K562 (cell line): Measurements from ENCODE around the gene FAM83E. TPM values are rescaled to one million over a fixed set of nuclear protein-coding genes. Genes with fewer than 3 reads are reported as not detected.

Source experiments
- ATAC-seq: fragments of 200-7000 bp; cut with Tn5 transposase; 3 replicates; pipeline ENCODE4 v1.9.1; 2020; ENCODE audit warnings: moderate library complexity
- BruUV-seq: library from RNA; stranded (reverse); fragments of 400-500 nt; replicated peaks from 2 replicates; lab custom pipeline; 2021; lab: Mats Ljungman, UMichigan
- CTCF ChIA-PET: fragments of 300-600 bp; formaldehyde crosslinking; extraction: SDS; loops from one replicate; lab custom pipeline; 2021; ENCODE audit warnings: low intra/inter-chr PET ratio; lab: Yijun Ruan, JAX
- POLR2A ChIA-PET: fragments of 300-600, 350-650 bp; sonication (Branson Sonifier 250); formaldehyde crosslinking; extraction: SDS; loops from one replicate; lab custom pipeline; 2021; ENCODE audit warnings: antibody characterized with exemption, inconsistent platforms; lab: Yijun Ruan, JAX
- DNase-seq, 4 experiments: peaks; one replicate each; pipeline versions ENCODE4 v3.0.0 to v3.0.0-alpha.2; 2011 to 2018; ENCODE audit warnings: low spot score in 3 of 4, mixed read lengths in 3 of 4; ENCODE audit errors: extremely low read depth in 1 of 4
- FAIRE-seq: peaks from 2 replicates; lab custom pipeline; 2011; peaks lifted over from hg19 to GRCh38; lab: Jason Lieb, UNC
- H2AFZ ChIP-seq: 2 replicates; pipeline ENCODE4 v1.6.0; 2011; ENCODE audit warnings: low read depth, low read length, control low read depth, inconsistent platforms
- H3K27ac ChIP-seq: fragments of 200-600 bp; 3 replicates; pipeline ENCODE4 v1.8.0; 2011; ENCODE audit warnings: low read depth, mild to moderate bottlenecking, control low read depth, inconsistent platforms, low read length, moderate library complexity, mixed read lengths; ENCODE audit errors: extremely low read depth
- H3K27me3 ChIP-seq, 2 experiments: fragments of 300-600 bp in 1 of 2; 2 replicates in 1 of 2; 3 replicates in 1 of 2; pipeline versions ENCODE4 v1.6.0 to v1.8.0; 2011; ENCODE audit warnings: inconsistent platforms in 2 of 2, low read length in 2 of 2, mild to moderate bottlenecking in 1 of 2, mixed read lengths in 1 of 2, moderate library complexity in 1 of 2; ENCODE audit not compliant: control insufficient read depth in 2 of 2, insufficient read depth in 2 of 2
- H3K36me3 ChIP-seq: fragments of 300-600 bp; 3 replicates; pipeline ENCODE4 v1.8.0; 2011; ENCODE audit warnings: mild to moderate bottlenecking, low read length, inconsistent platforms; ENCODE audit not compliant: control insufficient read depth, insufficient read depth
- H3K4me1 ChIP-seq, 2 experiments: fragments of 200-600 bp in 1 of 2; replicated peaks in 1 of 2; 2 replicates in 1 of 2; 3 replicates in 1 of 2; pipeline versions ENCODE4 v1.5.1 to v1.8.0; 2011; ENCODE audit warnings: inconsistent platforms in 2 of 2, low read length in 2 of 2, mild to moderate bottlenecking in 1 of 2, mixed read lengths in 1 of 2, moderate library complexity in 1 of 2; ENCODE audit not compliant: control insufficient read depth in 2 of 2, insufficient read depth in 2 of 2
- H3K4me2 ChIP-seq: 2 replicates; pipeline ENCODE4 v1.6.1; 2011; ENCODE audit warnings: low read length, control low read depth, inconsistent platforms, mixed read lengths; ENCODE audit not compliant: insufficient read depth
- H3K4me3 ChIP-seq: fragments of 200-600 bp; sonication (generic), shearing (Covaris generic); 2 replicates; pipeline ENCODE4 v1.5.1; 2016; ENCODE audit warnings: control low read depth, inconsistent platforms
- H3K79me2 ChIP-seq: fragments of 200-600 bp; 3 replicates; pipeline ENCODE4 v1.8.0; 2011; ENCODE audit warnings: low read length, inconsistent platforms; ENCODE audit not compliant: control insufficient read depth, insufficient read depth
- H3K9ac ChIP-seq, 2 experiments: 2 replicates each; pipeline versions ENCODE4 v1.6.0 to v1.6.1; 2011; ENCODE audit warnings: low read depth in 2 of 2, low read length in 2 of 2, control low read depth in 1 of 2, inconsistent platforms in 1 of 2, mild to moderate bottlenecking in 1 of 2, mixed read lengths in 1 of 2; ENCODE audit not compliant: insufficient read depth in 1 of 2
- H3K9me1 ChIP-seq: one replicate; pipeline ENCODE4 v1.6.0; 2011; ENCODE audit warnings: inconsistent platforms, mild to moderate bottlenecking, low read length, moderate library complexity; ENCODE audit not compliant: control insufficient read depth, insufficient read depth
- H3K9me3 ChIP-seq: replicated peaks from 2 replicates; pipeline ENCODE4 v1.5.1; 2011; ENCODE audit warnings: low read depth, low read length, inconsistent platforms; ENCODE audit not compliant: control insufficient read depth, insufficient read depth
- H4K20me1 ChIP-seq: replicated peaks from 2 replicates; pipeline ENCODE4 v1.6.1; 2011; ENCODE audit warnings: low read length, inconsistent platforms, mixed read lengths; ENCODE audit not compliant: control insufficient read depth, insufficient read depth
- ATF1 ChIP-seq, 2 experiments: fragments of 450-650 bp in 1 of 2; IDR thresholded peaks; 2 replicates each; pipeline ENCODE4 v1.6.1; 2016; ENCODE audit warnings: missing compliant biosample characterization in 1 of 2, missing genetic modification characterization in 1 of 2
- BHLHE40 ChIP-seq: IDR thresholded peaks from 2 replicates; pipeline ENCODE4 v1.6.1; 2011; ENCODE audit warnings: low read length, improper control_type of control experiment
- BRCA1 ChIP-seq, 2 experiments: fragments of 450-650 bp in 1 of 2; sonication (generic) in 1 of 2; formaldehyde crosslinking in 1 of 2; IDR thresholded peaks; 2 replicates each; pipeline versions ENCODE4 v1.5.0 to v1.6.1; 2017 to 2020; ENCODE audit warnings: mild to moderate bottlenecking in 1 of 2, missing genetic modification reagents in 1 of 2
- CEBPG ChIP-seq, 3 experiments: fragments of 200-800 bp in 1 of 3; sonication (Bioruptor generic) in 1 of 3; sonication (generic) in 1 of 3; formaldehyde crosslinking in 1 of 3; IDR thresholded peaks in 2 of 3; conservative IDR thresholded peaks in 1 of 3; 2 replicates each; pipeline versions ENCODE4 v1.6.1 to v1.8.0; 2016 to 2022; ENCODE audit warnings: missing compliant biosample characterization in 2 of 3, missing genetic modification characterization in 2 of 3, mild to moderate bottlenecking in 1 of 3, missing genetic modification reagents in 1 of 3
- ESRRB ChIP-seq: fragments of 250-450 bp; sonication (Bioruptor Pico); IDR thresholded peaks from 2 replicates; pipeline ENCODE4 v1.5.0; 2020; ENCODE audit warnings: mild to moderate bottlenecking, moderate library complexity, borderline replicate concordance
- FUS ChIP-seq: fragments of 200-400 bp; formaldehyde crosslinking; optimal IDR thresholded peaks from 2 replicates; pipeline ENCODE3; 2017; ENCODE audit warnings: low read depth, low read length
- HDAC3 ChIP-seq: fragments of 450-650 bp; IDR thresholded peaks from 2 replicates; pipeline ENCODE4 v1.6.1; 2018; ENCODE audit warnings: borderline replicate concordance, mild to moderate bottlenecking, moderate library complexity; ENCODE audit not compliant: partially characterized antibody
- RB1 ChIP-seq: fragments of 450-650 bp; IDR thresholded peaks from 2 replicates; pipeline ENCODE4 v1.6.1; 2017; ENCODE audit warnings: low read depth, mild to moderate bottlenecking
- SMC3 ChIP-seq: conservative IDR thresholded peaks from 2 replicates; pipeline ENCODE4 v1.6.1; 2011; ENCODE audit warnings: low read depth, low read length, improper control_type of control experiment; ENCODE audit not compliant: insufficient read depth
- TCF3 ChIP-seq: sonication (generic); formaldehyde crosslinking; IDR thresholded peaks from 2 replicates; pipeline ENCODE4 v1.4.0; 2020; ENCODE audit warnings: mild to moderate bottlenecking, missing genetic modification reagents
- ZNF431 ChIP-seq: sonication (generic); formaldehyde crosslinking; IDR thresholded peaks from 2 replicates; pipeline ENCODE4 v1.8.0; 2022; ENCODE audit warnings: mild to moderate bottlenecking, missing genetic modification reagents
- whole genome bisulfite sequencing: fragments of 100-300 bp; shearing (Covaris generic); methylation state at CpG from one replicate; pipeline ENCODE4 v1.1.6; 2016; ENCODE audit warnings: low coverage, mixed read lengths; ENCODE audit not compliant: insufficient coverage; ENCODE audit errors: missing lambda C conversion rate; 5-methylcytosine and 5-hydroxymethylcytosine counted together
- in situ Hi-C: fragments of 300-500 bp; cut with MboI; formaldehyde crosslinking; loops from 4 replicates; pipeline ENCODE4 v1.15.0; 2018; ENCODE audit warnings: inconsistent platforms, mixed read lengths
- intact Hi-C: fragments of 100-400 bp; cut with micrococcal nuclease; formaldehyde crosslinking; loops from 2 replicates; pipeline ENCODE4 v1.14.2; 2022
- polyA plus RNA-seq, 8 experiments: library from polyadenylated mRNA; depleted of rRNA in 4 of 8; stranded (reverse) in 5 of 8; unstranded in 3 of 8; fragments of >200 nt; fragmentation: Nextera tagmentation in 2 of 8; fragmentation: Illumina TruSeq in 1 of 8; extraction: Ambion mirVana in 2 of 8; extraction: Trizol in 1 of 8; gene quantifications; 2 replicates each; pipeline versions ENCODE4 v1.2.1 to v1.2.3, GENCODE V29; 2011 to 2014; ENCODE audit warnings: inconsistent platforms in 1 of 8, missing spikeins in 1 of 8
- total RNA-seq, 7 experiments: library from RNA; depleted of rRNA in 6 of 7; stranded (reverse); fragments of >200 nt in 6 of 7; fragmentation: Illumina TruSeq in 2 of 7; extraction: Trizol in 2 of 7; gene quantifications; 2 replicates each; pipeline versions ENCODE4 v1.2.1 to v1.2.3, GENCODE V29; 2011 to 2021; ENCODE audit warnings: low replicate concordance in 1 of 7
- TF ChIP-seq, protein P1 (sequence below): sonication (generic); formaldehyde crosslinking; IDR thresholded peaks from 2 replicates; pipeline ENCODE4 v1.8.0; 2023; ENCODE audit warnings: missing genetic modification reagents, mild to moderate bottlenecking, borderline replicate concordance
- TF ChIP-seq, protein P2 (sequence below): IDR thresholded peaks from 2 replicates; pipeline ENCODE4 v1.6.1; 2014; ENCODE audit warnings: antibody characterized with exemption

The FAM83E gene
- total and polyA plus RNA-seq, 9 of the 15 experiments (the other 6 are each of a cell fraction or from before 2014, with no cell fraction given) = 0.15 to 0.87 (median 0.29) TPM; not detected in 4

DNA sequence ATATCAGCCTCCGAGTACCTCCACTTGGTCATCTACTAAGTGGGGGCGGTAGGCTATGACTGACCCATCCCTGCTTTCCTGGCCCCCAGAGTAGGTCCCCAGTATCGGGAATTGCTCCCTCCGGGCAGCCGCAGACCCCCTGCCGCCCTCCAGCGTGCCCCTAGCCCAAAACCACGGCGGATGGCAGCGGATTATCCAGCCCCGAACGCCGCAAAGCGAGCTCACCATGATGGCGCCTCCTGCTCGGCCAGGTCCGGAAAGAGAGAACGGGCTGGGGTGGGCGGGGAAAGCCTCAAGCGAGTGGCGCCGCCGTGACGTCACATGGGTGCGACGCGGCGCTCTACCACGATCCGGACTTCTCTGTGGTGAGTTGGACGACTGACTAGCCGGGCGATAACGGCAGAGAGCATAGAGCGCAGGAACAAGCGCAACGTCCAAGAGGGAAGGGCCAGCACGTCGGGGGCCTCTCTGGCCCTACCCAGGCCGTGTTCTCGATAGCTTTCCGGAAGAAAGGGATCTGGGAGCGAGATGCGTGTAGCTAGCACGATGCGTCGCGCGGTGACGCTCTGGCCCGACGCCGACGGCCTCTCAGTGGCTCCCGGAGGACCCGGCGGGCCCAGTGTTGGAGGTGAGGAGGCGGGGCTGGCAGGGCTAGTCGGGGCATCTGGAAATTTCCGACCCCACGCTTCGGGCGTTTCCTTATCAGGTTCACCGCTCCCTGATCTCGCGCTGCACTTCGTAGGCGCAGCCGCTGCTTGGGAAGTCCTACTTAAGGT, 4.2 kb upstream of the FAM83E start, which contains the start of the genes RPL18 and SPHK2:
Gene RPL18 (minus strand): TSS at position 263 of the 776 bp plus-strand sequence. CDS start 35 bp downstream, at position 228.
Gene SPHK2 (plus strand): TSS at position 591 of the 776 bp plus-strand sequence. CDS start 1,009 bp downstream, outside the sequence.
- ChIA-PET CTCF (no interaction called here), POLR2A (interaction anchor here (0.5 to 4.7 kb wide), 28 partner anchors 9 to 1127 kb away, joined by 3 to 85 read pairs (median 4); partner anchors contain the start of genes DBP and SPACA4)
- Histone ChIP-seq H3K9ac (peak within 1 kb of the TSS; percentile 94 to 95), H3K36me3 (peaks cover 38% of the 10 kb centered on the region; the same call in 2 of the 3 replicates), H3K79me2 (peaks cover 44% of the 10 kb centered on the region), H3K4me1 (peaks cover 36 to 58% of the 10 kb centered on the region in 2 experiments; a peak in 4 of 5 replicates), H3K27ac (peak within 1 kb of the TSS; percentile 78), H3K4me3 (peak within 1 kb of the TSS; percentile 64), H3K4me2 (peak within 1 kb of the TSS; percentile 94), H3K9me1 (peaks cover 11% of the 10 kb centered on the region), H3K27me3 (no peaks in the 10 kb centered on the region), H2AFZ (peak within 1 kb of the TSS; percentile 80), H4K20me1 (peaks cover 37% of the 10 kb centered on the region), H3K9me3 (no peaks in the 10 kb centered on the region)
- ATAC-seq = peak; percentile 84
- no TSS peak for BruUV-seq
- in situ Hi-C loops (no loop called here), intact Hi-C loops (loop anchor here (1.0 kb wide), 1 partner anchor 18 kb away; the partner anchor contains the start of gene DBP)
- FAIRE-seq = peak; percentile 98
- WGBS = under 1% methylated on average over 47 of the region's 69 CpGs
- DNase-seq = peak; percentile 91 to 99 (median 94)
- TF ChIP-seq ATF1 (CRISPR knock-in tag; IDR thresholded peaks at IDR 0.05) (peak; percentile 97), ATF1 (tag; IDR thresholded peaks at IDR 0.05) (peak; percentile 100), SMC3 (no peak; the same call in 1 of the 2 replicates), ESRRB (CRISPR knock-in tag) (no peak), BHLHE40 (peak; percentile 58), BRCA1 (IDR thresholded peaks at IDR 0.05) (no peak), BRCA1 (CRISPR knock-in tag; IDR thresholded peaks at IDR 0.05) (no peak), TCF3 (CRISPR knock-in tag) (peak; percentile 43; the same call in 1 of the 2 replicates), FUS (no peak), HDAC3 (peak; percentile 36), CEBPG (CRISPR knock-in tag; IDR thresholded peaks at IDR 0.05) (no peak; the same call in 1 of the 2 replicates), CEBPG (tag; conservative IDR thresholded peaks at IDR 0.05 in 1 of 2, IDR thresholded peaks at IDR 0.05 in 1 of 2) (no peak), RB1 (peak; percentile 78; the same call in 1 of the 2 replicates), ZNF431 (CRISPR knock-in tag) (no peak)
- TF ChIP-seq, protein P1, sequence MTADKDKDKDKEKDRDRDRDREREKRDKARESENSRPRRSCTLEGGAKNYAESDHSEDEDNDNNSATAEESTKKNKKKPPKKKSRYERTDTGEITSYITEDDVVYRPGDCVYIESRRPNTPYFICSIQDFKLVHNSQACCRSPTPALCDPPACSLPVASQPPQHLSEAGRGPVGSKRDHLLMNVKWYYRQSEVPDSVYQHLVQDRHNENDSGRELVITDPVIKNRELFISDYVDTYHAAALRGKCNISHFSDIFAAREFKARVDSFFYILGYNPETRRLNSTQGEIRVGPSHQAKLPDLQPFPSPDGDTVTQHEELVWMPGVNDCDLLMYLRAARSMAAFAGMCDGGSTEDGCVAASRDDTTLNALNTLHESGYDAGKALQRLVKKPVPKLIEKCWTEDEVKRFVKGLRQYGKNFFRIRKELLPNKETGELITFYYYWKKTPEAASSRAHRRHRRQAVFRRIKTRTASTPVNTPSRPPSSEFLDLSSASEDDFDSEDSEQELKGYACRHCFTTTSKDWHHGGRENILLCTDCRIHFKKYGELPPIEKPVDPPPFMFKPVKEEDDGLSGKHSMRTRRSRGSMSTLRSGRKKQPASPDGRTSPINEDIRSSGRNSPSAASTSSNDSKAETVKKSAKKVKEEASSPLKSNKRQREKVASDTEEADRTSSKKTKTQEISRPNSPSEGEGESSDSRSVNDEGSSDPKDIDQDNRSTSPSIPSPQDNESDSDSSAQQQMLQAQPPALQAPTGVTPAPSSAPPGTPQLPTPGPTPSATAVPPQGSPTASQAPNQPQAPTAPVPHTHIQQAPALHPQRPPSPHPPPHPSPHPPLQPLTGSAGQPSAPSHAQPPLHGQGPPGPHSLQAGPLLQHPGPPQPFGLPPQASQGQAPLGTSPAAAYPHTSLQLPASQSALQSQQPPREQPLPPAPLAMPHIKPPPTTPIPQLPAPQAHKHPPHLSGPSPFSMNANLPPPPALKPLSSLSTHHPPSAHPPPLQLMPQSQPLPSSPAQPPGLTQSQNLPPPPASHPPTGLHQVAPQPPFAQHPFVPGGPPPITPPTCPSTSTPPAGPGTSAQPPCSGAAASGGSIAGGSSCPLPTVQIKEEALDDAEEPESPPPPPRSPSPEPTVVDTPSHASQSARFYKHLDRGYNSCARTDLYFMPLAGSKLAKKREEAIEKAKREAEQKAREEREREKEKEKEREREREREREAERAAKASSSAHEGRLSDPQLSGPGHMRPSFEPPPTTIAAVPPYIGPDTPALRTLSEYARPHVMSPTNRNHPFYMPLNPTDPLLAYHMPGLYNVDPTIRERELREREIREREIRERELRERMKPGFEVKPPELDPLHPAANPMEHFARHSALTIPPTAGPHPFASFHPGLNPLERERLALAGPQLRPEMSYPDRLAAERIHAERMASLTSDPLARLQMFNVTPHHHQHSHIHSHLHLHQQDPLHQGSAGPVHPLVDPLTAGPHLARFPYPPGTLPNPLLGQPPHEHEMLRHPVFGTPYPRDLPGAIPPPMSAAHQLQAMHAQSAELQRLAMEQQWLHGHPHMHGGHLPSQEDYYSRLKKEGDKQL (CRISPR knock-in tag) = no peak
- TF ChIP-seq, protein P2, sequence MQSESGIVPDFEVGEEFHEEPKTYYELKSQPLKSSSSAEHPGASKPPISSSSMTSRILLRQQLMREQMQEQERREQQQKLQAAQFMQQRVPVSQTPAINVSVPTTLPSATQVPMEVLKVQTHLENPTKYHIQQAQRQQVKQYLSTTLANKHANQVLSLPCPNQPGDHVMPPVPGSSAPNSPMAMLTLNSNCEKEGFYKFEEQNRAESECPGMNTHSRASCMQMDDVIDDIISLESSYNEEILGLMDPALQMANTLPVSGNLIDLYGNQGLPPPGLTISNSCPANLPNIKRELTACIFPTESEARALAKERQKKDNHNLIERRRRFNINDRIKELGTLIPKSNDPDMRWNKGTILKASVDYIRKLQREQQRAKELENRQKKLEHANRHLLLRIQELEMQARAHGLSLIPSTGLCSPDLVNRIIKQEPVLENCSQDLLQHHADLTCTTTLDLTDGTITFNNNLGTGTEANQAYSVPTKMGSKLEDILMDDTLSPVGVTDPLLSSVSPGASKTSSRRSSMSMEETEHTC = no peak; the same call in 1 of the 2 replicates
